Bone marrow (tissue), 2 donors: ENCODE results near the gene RCL1.

Experiments
- DNase-seq, 2 donors: peaks; one replicate each; lab custom pipeline; 2025; lab: John Stamatoyannopoulos, UW

Gene RCL1

DNA sequence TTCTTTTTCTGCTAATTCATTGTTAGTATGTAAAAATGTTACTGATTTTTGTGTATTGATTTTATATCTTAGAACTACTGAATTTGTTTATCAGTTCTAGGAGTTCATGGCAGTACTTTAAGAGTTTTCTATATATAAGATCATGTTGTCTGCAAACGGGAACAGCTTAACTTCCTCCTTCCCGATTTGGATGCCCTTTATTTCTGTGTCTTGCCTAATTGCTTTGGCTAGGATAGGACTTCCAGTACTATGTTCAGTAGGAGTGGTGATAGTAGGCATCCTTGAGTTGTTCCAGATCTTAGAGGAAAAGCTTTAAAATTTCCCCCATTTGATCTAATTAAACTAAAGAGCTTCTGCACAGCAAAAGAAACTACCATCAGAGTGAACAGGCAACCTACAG is 20.1 kb downstream of the RCL1 start:
- DNase-seq: no peak

DNA sequence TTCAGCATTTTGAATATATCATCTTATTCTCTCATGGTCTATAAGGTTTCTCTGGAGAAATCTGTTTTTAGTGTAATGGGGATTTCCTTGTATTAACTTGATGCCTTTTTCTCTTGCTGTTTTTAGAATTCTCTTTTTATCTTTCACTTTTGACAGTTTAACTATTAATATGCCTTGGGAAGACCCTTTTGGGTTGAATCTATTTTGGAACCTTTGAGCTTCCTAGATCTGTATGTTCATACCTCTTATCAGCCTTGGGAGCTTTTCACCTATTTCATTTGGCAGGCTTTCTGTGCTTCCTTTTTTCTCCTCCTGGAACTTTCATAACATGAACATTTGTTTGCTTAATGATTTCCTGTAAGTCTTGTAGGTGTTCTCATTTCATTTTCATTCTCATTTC is 22.2 kb downstream of the RCL1 start:
- DNase-seq: no peak

DNA sequence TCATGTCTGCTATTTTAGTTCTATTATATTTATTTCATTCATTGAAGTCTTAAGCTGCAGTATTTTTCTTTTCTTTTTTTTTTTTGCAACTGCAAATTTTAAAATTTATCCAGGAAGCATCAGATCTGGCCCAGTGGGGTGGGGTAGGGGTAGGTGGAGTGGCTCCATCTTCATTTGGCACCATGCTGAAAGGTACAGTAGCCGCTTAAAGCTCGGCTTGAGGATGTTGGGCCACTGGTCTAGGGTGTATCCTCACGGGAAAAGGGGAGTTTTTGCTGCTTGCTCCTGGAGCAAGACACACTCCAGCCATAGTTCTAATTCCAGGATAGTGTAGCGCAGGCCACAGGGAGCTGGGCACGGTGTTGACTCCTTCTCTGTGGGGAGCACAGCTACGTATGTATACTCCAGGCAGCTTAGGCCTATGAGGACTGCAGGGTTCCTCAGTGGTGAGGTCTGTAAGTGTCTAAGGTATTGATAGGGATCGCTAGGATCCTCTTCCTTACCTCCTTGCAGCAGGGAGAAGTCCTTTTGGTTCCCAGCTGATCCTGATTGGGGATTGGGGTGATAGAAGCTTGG is 22.7 kb downstream of the RCL1 start:
- no peak for DNase-seq

DNA sequence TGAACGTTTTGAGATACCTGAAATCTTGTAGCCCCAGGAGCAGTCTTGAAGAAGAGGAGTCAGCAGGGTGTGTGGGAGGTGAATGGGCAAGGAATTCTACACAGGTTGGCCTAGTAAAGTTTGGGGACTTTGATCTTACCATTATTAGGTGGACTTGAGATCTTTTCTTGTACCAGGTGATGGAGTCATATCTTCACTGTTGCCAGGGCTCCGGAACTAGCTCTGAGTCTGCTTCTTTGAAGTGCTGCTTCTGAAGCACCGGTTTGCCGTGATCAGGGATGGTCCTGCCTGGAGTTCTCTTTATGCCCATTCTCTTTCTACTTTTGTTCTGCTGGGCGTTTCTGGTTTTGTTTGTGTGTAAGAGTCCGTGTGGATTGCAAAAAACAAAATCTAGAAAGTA is 27.4 kb downstream of the RCL1 start:
- no peak for DNase-seq

DNA sequence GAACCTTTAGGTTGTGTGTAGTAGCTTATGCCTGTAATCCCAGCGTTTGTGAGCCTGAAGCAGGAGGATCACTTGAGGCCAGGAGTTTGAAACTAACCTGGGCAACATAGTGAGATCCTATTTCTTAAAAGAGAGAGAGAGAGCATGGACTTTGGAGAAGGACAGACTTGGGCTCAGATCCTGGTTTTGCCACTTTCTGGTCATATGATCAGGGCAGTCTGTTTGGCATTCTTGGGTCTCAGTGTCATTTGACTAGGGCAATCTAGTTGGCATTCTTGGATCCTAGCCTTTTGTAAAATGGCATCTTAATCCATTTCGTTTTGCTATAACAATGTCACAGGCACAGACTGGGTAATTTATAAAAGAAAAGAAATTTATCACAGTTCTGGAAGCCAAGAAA is 28.4 kb downstream of the RCL1 start:
- no peak for DNase-seq

DNA sequence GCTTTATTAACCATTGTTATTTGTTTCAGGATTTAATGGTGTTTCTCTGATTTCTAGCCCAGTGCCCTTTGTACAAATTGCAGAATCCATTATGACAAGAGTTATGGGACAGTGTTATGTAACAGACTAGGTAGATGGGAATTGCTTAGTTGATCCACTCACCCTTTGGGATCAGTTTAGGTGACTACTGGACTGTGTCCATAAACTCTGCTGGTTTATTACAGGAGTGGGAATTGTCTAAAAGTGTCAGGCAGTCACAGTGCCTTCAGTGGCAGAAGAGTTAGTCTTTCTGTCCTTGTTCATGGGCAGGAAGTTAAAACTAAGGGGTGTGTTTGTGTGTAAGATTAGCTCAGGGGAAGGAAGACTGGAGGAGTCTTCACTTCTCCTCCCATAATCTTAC is 29.3 kb downstream of the RCL1 start:
- DNase-seq: no peak

DNA sequence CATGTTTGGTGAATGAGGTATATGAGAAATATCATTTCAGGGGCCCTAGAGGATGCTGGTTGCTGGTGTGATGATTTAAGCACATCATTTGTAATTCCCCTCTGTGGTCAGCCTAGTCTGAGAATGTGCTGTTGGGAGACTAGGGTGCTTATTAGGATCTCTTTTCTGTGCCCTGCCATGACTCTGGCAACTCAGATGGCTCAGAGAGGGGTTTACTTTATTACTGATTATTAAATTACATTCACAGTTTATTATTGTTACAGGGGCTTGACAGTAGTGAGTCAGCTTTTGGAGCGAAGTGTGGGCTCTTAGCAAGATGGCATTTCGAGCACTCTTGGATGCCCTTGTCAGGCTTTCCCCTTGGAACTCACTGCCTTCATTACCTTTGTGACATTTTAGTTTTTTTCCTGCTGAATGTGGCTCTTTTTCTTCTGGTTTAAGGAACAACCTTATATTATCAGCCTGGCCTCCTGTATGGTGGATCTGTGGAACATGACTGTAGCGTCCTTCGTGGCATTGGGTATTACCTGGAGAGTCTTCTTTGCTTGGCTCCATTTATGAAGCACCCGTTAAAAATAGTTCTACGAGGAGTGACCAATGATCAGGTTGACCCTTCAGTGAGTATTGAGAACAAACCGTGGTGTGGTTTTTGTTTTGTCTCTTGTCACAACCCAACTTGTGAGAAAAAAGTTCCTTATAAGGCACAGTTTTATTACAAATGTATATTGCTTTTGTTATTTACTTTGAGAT is 33.8 kb downstream of the RCL1 start:
- no peak for DNase-seq

DNA sequence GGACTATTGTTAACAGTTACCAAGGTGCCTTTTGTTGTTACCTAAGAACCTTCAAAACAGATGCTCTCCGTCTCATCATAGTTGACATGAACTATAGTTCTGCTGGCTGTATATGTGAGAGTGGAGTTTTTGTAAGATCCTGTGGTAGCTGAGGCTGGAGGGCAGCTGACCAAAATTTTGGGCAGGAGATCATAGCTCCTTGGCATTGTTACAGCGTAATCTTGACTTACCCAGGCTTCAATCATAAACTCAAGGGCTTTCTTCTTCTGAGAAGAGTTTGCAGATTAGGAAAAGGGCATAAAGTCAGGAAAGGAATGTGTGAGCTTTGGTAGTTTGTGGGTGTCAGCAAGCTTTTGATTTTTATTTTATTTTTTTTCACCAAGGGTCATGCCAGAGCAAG is 34.5 kb downstream of the RCL1 start:
- no peak for DNase-seq

DNA sequence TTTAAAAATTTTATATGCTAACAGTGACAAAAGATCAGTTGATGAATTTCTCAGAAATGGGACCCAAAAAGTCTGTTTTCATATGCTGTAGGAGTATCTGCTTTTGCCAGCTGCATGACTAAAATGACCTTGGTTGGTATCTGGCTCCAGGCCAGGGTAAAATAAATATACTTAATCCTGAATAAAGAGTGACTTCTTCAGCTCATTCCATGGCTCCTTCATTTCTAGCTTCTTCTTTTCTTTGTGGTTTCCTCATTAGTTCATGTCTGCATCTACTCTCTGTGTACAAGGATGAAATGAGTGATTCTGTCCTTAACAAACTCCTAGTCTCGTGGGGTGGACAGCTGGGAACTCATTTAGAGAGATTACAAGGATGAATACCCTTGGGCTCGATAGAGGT is 36.0 kb downstream of the RCL1 start:
- DNase-seq: no peak

DNA sequence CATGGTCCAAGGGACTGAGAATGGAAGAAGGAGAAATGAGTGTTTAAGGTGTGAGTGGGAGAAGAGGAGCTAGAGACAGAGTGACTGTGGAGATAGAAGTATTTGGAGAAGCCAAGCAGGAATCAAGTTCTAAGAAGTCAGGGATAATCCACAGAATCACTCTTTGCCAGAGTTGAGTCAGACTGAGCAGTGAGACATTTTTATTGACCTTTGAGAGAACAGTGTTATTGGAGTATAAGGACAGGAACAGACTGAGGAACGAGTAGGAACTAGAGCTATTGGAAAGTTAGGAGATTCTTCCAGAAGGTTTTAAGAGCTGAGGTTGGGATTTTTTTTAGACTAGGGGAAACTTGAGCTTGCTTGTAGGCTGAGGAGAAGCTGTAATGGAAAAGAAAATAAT is 37.2 kb downstream of the RCL1 start:
- no peak for DNase-seq

DNA sequence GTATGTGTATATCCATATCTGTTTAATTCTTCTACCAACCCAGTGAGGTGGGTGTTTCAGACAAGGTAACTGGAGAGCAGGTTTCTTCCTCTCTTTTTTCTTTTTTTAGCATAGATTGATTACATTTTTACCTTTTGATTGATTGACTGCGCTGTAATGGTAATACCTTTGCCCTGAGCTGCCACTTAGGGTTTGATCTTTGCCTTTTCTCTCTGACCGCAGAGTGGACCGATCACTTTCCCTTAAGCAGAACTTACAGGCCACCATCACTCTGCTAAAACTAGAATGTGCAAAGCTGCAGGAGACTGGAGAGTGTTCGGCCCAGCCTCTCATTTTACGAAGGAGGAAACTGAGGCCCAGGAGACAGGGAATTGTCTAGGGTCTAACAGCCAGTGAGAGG is 38.0 kb downstream of the RCL1 start:
- DNase-seq: no peak

DNA sequence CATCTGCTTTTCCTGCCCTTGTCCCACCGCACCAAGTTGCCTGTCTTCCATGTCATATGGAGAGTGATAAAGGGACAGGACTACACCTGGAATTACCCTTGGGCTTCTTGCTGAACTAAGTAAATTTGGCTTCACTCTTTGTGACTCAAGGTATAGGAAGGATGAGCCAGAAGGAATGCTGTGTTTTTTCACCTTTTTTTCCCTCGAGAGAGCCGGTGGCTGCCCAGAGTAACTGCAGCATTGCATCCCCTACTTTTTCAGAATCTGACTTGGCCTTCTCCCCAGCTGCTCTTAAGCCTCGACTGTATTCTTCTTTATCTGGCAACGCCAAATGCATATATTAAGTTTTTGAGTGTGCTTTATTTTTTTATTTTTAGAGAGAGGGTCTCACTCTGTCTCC is 38.4 kb downstream of the RCL1 start:
- DNase-seq: no peak

DNA sequence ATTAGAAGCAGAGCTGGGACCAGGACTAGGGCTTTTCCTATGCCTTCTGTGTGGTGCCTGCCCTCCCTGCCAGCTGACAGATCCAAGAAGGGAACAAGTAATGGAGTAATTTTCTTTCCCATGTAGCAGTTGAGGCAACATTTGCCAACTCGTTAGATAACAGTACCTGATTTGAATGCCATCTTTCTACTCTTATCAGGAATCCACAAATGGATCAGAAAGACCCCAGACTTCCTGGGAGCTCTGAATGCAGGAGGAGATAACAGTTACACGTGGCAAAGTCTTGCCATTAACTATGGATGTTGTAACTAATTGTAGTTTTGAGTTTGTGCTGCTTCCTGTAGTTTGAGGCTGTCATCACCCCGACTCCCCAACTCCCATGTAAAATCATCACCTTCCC is 39.2 kb downstream of the RCL1 start:
- DNase-seq: no peak

DNA sequence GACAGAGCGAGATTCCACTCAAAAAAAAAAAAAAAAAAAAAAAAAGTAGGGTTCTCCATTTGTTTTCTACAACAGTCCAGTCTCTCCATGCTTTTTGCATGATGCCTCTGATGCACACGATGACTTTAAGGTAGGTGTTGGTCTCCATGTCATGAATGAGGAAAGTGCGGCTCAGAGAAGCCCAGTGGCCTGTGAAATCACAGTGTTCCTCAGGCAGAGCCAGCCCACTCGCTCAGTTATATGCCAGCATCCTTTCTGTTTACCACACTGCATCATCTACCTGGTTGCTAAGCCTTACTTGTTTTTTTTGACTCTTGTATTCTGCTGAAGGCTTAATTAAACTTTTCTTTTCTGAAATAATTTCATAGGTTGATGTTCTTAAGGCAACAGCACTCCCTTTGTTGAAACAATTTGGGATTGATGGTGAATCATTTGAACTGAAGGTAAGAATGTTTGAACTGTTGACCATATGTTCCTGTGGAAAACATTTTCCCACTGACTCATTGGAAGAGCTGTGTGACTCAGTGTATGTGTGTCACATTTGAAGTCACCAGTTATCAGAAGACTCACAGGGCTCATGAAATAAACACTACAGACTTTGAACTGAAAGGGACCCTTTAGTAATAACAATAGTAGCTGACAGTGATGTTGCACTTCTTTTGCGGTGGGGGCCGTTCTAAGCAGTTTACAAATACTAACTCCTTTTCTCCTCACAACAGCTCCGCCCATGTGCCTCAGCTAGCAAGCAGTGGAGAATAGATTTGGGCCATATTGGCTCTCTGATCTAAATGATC is 40.2 kb downstream of the RCL1 start:
- no peak for DNase-seq

DNA sequence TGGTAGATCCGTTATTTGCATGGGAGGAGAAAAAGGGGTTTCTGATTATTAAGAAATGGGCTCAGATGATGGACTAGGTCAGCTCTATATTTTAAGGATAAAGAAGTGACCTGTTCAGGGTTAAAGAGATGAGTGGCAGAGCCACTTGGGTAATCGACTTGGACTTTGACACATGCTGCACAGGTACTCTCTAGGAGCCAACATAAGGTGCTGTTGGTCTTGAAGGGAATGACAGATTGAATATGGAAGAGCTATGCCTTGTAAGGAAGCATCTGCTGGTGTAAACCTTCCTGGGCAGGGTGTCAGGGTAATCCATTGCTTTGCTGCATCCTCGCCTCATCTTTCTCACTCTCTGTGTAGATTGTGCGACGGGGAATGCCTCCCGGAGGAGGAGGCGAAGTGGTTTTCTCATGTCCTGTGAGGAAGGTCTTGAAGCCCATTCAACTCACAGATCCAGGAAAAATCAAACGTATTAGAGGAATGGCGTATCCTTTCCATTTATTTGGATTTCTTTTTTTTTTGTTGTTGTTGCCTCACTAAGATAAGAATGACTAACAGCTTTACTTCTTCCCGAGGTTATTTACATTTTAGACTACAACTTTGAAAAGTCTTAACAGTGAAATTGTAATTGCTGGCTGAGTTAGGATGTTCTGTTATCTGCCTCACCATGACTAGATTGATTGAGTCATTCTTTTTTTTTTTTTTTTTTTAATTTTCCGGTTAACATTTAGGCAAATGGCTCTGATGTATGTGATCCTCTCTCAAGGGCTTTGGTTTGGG is 41.2 kb downstream of the RCL1 start:
- DNase-seq: no peak

DNA sequence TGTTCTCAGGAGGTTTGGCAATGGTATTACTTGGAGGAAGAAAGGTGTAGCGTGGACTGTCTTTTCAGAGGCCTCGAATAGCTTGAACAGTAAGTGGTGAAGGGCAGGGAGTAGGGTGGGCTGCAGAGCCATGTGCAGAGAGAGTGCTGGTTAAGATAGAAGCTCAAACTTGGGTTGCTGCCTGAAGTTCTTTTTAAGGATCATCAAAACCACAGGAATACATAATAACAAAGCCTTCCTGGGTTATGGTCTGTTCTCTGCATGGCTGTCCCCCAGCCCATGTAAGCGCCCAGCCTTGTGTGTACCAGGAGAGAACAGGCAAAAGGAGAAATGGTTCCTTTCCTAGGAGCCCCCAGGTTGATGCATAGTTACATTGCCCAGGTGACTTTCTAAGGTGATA is 43.9 kb downstream of the RCL1 start:
- DNase-seq: no peak

DNA sequence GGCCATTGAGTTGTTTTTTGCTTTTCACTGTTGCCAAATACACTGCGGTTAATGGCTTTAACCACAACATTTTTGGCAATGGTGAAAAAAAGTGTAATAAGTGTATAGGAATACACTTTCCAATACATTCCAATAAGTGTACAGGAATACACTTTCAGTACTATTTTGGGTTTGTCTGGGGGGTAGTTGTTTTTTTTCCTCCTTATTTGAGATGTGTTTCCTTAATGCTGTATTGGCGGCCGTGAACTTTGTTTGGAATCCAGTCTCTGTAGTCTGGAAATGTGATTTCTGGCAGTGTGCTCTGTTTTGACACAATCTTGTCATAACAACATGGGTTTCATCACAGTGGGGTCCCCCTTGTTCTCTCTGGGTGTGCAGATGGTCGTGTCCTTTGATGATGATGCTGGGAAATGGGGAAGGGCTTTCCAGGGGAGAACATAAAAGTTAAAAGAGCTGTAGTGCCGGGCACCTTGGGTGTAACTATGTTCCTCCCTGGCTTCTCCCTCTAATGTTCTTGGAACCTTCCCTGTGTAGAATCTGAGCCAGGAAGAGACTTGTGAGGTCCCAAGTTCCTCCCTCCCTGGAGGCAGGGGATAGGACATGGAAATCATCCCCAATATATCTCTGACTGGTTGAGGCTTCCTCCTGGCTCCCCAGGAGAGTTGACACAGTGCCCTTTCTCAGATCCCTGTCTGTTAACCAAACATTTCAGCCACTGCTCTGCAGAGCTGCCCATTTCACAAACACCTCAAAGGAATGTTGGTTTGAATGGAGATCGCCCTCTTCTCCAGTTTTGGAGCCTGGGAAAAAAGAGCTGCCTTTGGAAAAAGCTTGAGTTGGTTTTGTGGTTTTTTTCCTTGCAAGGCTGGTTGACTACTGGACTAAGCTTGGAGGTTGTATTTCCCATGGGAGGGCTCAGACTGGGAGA is 44.8 kb downstream of the RCL1 start:
- DNase-seq: no peak

DNA sequence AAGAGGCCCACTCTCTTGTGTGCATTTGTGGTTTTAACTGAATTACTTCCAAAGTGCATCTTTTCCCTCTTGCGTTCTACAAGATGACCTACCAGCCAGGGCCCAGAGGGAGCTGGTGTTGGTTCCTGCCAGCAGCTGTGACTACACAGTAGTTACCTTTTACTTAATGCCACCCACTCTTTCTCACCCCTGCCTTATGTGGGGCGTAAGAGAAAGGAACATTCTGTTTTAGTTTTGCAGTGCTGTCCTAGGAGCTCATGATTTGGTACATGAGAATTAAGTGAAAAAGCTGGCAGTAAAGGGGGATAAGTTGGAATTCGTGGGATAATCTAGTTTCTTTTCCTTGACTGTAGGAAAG is 45.4 kb downstream of the RCL1 start:
- DNase-seq: no peak

DNA sequence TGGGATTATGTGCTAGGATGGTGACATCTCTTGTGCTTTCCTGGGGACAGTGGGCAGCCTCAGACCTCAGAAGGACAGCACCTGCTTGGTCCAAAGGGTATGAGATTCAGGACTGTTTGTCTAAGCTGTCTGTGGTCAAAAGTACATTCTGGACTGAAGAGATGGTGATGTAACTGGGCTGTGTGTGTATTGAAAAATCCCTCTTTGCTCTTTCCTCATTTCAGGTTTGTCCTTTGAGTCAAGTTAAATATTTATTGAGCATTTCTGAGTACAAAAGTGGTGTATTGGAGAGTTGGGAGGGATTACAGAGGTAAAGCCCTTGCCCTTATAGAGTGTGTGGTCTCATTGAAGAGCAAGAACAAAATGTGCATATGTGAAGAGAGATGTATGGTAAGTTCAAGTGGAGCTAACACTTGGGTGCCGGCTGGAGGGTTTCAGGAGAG is 46.7 kb downstream of the RCL1 start:
- DNase-seq: no peak

DNA sequence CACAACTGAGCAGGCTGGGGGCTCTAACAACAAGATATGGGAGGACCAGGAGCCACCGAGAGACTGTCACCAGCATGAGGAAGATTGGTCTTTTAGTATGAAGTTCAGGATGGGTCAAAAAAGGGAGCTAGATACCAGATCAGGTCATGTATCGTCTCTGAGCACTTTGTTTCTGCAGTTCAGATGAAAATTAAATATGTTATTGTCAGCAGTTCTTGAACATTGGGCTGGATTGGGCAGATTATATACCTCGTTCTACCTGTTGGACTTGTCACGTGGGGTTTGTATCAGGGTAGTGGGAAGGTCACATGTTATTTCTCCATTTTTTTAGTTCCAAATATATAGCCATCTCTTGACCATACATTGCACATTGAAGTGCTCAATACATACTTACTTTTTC is 47.3 kb downstream of the RCL1 start:
- DNase-seq: no peak

DNA sequence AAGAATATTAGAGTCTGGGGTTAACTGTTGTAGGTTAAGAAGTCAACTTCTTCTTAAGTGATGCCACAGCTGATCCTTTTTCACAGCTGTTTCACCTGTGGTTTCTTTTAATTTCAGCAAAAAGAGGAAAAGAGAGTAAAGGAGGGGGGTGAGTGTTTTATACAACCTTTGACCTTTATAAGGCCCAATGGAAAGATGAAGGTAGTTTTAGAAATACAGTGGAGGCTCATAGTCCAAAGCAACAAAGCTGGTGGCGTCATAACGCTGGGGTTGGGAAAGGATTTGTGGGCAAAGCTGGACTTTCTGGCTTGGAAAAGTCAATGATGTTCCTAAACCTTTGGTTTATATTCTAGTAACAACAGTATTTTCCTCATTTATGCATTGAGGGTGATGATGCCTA is 49.5 kb downstream of the RCL1 start:
- DNase-seq: no peak

DNA sequence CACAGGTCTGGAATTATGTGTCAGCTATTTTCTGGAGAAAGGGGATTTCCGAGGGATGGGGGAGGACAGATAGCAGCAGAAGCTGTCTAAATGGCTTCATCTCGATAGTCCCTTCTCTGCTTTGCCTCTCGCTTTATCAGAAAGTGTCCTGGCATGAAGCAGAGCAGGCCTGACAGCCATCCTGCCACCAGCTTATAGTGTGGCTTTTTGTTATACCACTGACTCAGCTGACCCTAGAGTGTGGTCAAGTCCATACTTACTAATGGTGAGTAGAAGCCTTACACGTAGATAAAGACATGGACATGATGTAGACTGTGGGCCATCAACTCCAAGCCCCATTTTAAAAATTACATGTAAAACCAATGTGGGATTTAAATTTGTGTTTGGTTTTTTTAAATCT is 50.0 kb downstream of the RCL1 start:
- no peak for DNase-seq
